HepG2 (cell line): ENCODE results near the gene SMIM8. TPM values are rescaled to one million over a fixed set of nuclear protein-coding genes. Genes with fewer than 3 reads are reported as not detected.
A peak's percentile ranks its signal among the peaks of the same experiment; 100 is the strongest.

Source experiments
- ASH2L ChIP-seq: fragments of 300-600, 200-600 bp; sonication (generic); IDR thresholded peaks from 2 replicates; pipeline ENCODE4 v1.7.0; 2017; ENCODE audit warnings: low read depth, mild to moderate bottlenecking, moderate library complexity, mixed read lengths, low read length; ENCODE audit not compliant: insufficient read length
- DPF2 ChIP-seq: sonication (generic); formaldehyde crosslinking; IDR thresholded peaks from 2 replicates; pipeline ENCODE4 v1.4.0; 2020; ENCODE audit warnings: mild to moderate bottlenecking, low read depth, missing genetic modification reagents, borderline replicate concordance
- FOSL2 ChIP-seq: sonication (generic); formaldehyde crosslinking; IDR thresholded peaks from 2 replicates; pipeline ENCODE4 v1.4.0; 2020; ENCODE audit warnings: missing genetic modification reagents
- KLF9 ChIP-seq: IDR thresholded peaks from 2 replicates; pipeline ENCODE4 v1.6.1; 2016; ENCODE audit warnings: low read depth
- POLR2A ChIP-seq, 2 experiments: IDR thresholded peaks; 2 replicates each; pipeline ENCODE4 v1.6.1; 2011; ENCODE audit warnings: low read depth in 2 of 2, low read length in 2 of 2, mild to moderate bottlenecking in 1 of 2, moderate library complexity in 1 of 2; ENCODE audit not compliant: insufficient read depth in 1 of 2
- RBAK ChIP-seq: sonication (generic); formaldehyde crosslinking; IDR thresholded peaks from 2 replicates; pipeline ENCODE4 v1.5.1; 2020; ENCODE audit warnings: mild to moderate bottlenecking, missing genetic modification reagents
- TAF15 ChIP-seq: fragments of 200-400 bp; formaldehyde crosslinking; IDR thresholded peaks from one replicate; pipeline ENCODE4 v1.6.1; 2018; ENCODE audit warnings: mild to moderate bottlenecking, low read depth, low read length; ENCODE audit not compliant: poor library complexity, severe bottlenecking
- TSC22D2 ChIP-seq: sonication (generic); formaldehyde crosslinking; IDR thresholded peaks from 2 replicates; pipeline ENCODE4 v1.5.1; 2020; ENCODE audit warnings: missing genetic modification reagents, mild to moderate bottlenecking, borderline replicate concordance
- ZFP62 ChIP-seq: sonication (generic); formaldehyde crosslinking; IDR thresholded peaks from 2 replicates; pipeline ENCODE4 v1.4.0; 2020; ENCODE audit warnings: missing genetic modification reagents
- ZNF343 ChIP-seq: sonication (generic); formaldehyde crosslinking; IDR thresholded peaks from 2 replicates; pipeline ENCODE4 v1.4.0; 2020; ENCODE audit warnings: mild to moderate bottlenecking, missing genetic modification reagents
- ZNF644 ChIP-seq: IDR thresholded peaks from 2 replicates; pipeline ENCODE4 v1.6.1; 2016; ENCODE audit warnings: low read depth
- ZNF724P ChIP-seq: sonication (generic); formaldehyde crosslinking; IDR thresholded peaks from 2 replicates; pipeline ENCODE4 v1.8.0; 2022; ENCODE audit warnings: missing genetic modification reagents, borderline replicate concordance
- polyA plus RNA-seq, 8 experiments: library from polyadenylated mRNA; depleted of rRNA in 3 of 8; stranded (reverse) in 7 of 8; unstranded in 1 of 8; fragments of >200 nt; fragmentation: Illumina TruSeq in 4 of 8; extraction: Trizol in 4 of 8; gene quantifications; 2 replicates each; pipeline versions ENCODE4 v1.2.1 to v1.2.3, GENCODE V29; 2011 to 2016; ENCODE audit warnings: low read depth in 4 of 8, missing spikeins in 1 of 8, mixed read lengths in 1 of 8; ENCODE audit not compliant: insufficient read depth in 1 of 8
- total RNA-seq, 5 experiments: library from RNA; depleted of rRNA; stranded (reverse); fragments of >200 nt; fragmentation: Illumina TruSeq; extraction: Trizol; gene quantifications; 2 replicates each; pipeline ENCODE4 v1.2.3, GENCODE V29; 2016; ENCODE audit warnings: low read depth in 1 of 5
- TF ChIP-seq, protein P1 (sequence below): sonication (generic); formaldehyde crosslinking; IDR thresholded peaks from 2 replicates; pipeline ENCODE4 v1.5.1; 2020; ENCODE audit warnings: mild to moderate bottlenecking, missing genetic modification reagents
- TF ChIP-seq, protein P2 (sequence below): sonication (generic); formaldehyde crosslinking; IDR thresholded peaks from 2 replicates; pipeline ENCODE4 v1.4.0; 2020; ENCODE audit warnings: missing genetic modification reagents
- TF ChIP-seq, protein P3 (sequence below): IDR thresholded peaks from 2 replicates; pipeline ENCODE4 v1.6.1; 2016; ENCODE audit warnings: low read depth
- TF ChIP-seq, protein P4 (sequence below): sonication (generic); formaldehyde crosslinking; IDR thresholded peaks from 2 replicates; pipeline ENCODE4 v1.5.0; 2020; ENCODE audit warnings: mild to moderate bottlenecking, missing genetic modification reagents

The SMIM8 gene
- total and polyA plus RNA-seq, 2 of the 13 experiments (the other 11 are each of a cell fraction or from before 2014, with no cell fraction given) = 4.8 to 10.0 TPM

- TF ChIP-seq ZNF724P (CRISPR knock-in tag) (peak; percentile 71; the same call in 1 of the 2 replicates), ZNF343 (CRISPR knock-in tag) (no peak), RBAK (CRISPR knock-in tag) (no peak), ZFP62 (CRISPR knock-in tag) (0 out of 2 replicates have a peak, but pooled peaks have one; percentile 18), ZNF644 (CRISPR knock-in tag) (peak; percentile 81; the same call in 1 of the 2 replicates), TSC22D2 (peak; percentile 93), FOSL2 (CRISPR knock-in tag) (peak; percentile 45; the same call in 1 of the 2 replicates), DPF2 (no peak), TAF15 (peak; percentile 59), POLR2A (IDR thresholded peaks at IDR 0.05; ENCODE audit: insufficient read depth in 1 of 2, low read depth in 2 of 2, low read length in 2 of 2) (peak; percentile 81 to 97), KLF9 (CRISPR knock-in tag) (peak; percentile 76; the same call in 1 of the 2 replicates), ASH2L (peak; percentile 80)
- TF ChIP-seq, protein P1, sequence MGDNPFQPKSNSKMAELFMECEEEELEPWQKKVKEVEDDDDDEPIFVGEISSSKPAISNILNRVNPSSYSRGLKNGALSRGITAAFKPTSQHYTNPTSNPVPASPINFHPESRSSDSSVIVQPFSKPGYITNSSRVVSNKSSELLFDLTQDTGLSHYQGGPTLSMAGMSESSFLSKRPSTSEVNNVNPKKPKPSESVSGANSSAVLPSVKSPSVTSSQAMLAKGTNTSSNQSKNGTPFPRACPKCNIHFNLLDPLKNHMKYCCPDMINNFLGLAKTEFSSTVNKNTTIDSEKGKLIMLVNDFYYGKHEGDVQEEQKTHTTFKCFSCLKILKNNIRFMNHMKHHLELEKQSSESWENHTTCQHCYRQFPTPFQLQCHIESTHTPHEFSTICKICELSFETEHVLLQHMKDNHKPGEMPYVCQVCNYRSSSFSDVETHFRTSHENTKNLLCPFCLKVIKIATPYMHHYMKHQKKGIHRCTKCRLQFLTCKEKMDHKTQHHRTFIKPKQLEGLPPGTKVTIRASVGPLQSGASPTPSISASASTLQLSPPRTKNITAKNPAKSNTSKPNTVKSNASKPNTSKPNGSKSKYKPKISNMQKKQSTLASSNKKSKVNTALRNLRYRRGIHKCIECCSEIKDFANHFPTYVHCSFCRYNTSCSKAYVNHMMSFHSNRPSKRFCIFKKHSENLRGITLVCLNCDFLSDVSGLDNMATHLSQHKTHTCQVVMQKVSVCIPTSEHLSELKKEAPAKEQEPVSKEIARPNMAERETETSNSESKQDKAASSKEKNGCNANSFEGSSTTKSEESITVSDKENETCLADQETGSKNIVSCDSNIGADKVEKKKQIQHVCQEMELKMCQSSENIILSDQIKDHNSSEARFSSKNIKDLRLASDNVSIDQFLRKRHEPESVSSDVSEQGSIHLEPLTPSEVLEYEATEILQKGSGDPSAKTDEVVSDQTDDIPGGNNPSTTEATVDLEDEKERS (CRISPR knock-in tag) = no peak
- TF ChIP-seq, protein P2, sequence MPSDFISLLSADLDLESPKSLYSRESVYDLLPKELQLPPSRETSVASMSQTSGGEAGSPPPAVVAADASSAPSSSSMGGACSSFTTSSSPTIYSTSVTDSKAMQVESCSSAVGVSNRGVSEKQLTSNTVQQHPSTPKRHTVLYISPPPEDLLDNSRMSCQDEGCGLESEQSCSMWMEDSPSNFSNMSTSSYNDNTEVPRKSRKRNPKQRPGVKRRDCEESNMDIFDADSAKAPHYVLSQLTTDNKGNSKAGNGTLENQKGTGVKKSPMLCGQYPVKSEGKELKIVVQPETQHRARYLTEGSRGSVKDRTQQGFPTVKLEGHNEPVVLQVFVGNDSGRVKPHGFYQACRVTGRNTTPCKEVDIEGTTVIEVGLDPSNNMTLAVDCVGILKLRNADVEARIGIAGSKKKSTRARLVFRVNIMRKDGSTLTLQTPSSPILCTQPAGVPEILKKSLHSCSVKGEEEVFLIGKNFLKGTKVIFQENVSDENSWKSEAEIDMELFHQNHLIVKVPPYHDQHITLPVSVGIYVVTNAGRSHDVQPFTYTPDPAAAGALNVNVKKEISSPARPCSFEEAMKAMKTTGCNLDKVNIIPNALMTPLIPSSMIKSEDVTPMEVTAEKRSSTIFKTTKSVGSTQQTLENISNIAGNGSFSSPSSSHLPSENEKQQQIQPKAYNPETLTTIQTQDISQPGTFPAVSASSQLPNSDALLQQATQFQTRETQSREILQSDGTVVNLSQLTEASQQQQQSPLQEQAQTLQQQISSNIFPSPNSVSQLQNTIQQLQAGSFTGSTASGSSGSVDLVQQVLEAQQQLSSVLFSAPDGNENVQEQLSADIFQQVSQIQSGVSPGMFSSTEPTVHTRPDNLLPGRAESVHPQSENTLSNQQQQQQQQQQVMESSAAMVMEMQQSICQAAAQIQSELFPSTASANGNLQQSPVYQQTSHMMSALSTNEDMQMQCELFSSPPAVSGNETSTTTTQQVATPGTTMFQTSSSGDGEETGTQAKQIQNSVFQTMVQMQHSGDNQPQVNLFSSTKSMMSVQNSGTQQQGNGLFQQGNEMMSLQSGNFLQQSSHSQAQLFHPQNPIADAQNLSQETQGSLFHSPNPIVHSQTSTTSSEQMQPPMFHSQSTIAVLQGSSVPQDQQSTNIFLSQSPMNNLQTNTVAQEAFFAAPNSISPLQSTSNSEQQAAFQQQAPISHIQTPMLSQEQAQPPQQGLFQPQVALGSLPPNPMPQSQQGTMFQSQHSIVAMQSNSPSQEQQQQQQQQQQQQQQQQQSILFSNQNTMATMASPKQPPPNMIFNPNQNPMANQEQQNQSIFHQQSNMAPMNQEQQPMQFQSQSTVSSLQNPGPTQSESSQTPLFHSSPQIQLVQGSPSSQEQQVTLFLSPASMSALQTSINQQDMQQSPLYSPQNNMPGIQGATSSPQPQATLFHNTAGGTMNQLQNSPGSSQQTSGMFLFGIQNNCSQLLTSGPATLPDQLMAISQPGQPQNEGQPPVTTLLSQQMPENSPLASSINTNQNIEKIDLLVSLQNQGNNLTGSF (CRISPR knock-in tag) = no peak
- TF ChIP-seq, protein P3, sequence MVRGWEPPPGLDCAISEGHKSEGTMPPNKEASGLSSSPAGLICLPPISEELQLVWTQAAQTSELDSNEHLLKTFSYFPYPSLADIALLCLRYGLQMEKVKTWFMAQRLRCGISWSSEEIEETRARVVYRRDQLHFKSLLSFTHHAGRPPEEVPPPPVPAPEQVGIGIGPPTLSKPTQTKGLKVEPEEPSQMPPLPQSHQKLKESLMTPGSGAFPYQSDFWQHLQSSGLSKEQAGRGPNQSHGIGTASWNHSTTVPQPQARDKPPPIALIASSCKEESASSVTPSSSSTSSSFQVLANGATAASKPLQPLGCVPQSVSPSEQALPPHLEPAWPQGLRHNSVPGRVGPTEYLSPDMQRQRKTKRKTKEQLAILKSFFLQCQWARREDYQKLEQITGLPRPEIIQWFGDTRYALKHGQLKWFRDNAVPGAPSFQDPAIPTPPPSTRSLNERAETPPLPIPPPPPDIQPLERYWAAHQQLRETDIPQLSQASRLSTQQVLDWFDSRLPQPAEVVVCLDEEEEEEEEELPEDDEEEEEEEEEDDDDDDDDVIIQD (CRISPR knock-in tag) = peak; percentile 99
- TF ChIP-seq, protein P4, sequence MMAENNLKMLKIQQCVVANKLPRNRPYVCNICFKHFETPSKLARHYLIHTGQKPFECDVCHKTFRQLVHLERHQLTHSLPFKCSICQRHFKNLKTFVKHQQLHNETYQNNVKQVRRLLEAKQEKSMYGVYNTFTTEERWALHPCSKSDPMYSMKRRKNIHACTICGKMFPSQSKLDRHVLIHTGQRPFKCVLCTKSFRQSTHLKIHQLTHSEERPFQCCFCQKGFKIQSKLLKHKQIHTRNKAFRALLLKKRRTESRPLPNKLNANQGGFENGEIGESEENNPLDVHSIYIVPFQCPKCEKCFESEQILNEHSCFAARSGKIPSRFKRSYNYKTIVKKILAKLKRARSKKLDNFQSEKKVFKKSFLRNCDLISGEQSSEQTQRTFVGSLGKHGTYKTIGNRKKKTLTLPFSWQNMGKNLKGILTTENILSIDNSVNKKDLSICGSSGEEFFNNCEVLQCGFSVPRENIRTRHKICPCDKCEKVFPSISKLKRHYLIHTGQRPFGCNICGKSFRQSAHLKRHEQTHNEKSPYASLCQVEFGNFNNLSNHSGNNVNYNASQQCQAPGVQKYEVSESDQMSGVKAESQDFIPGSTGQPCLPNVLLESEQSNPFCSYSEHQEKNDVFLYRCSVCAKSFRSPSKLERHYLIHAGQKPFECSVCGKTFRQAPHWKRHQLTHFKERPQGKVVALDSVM = peak; percentile 63
These were observed at the start of gene SMIM8 (continued) for GRCh38 chr6:87322304-87323212.
